Neutrophil (primary cell): ENCODE results near the gene DNAJC15.

ENCODE experiments used
- H3K27ac ChIP-seq: fragments of 200-600 bp; sonication (generic); 2 replicates; pipeline ENCODE4 v1.5.1; 2016; ENCODE audit warnings: mild to moderate bottlenecking, moderate library complexity
- H3K27me3 ChIP-seq: fragments of 200-600 bp; sonication (generic); 2 replicates; pipeline ENCODE4 v1.6.0; 2016; ENCODE audit warnings: mild to moderate bottlenecking
- H3K36me3 ChIP-seq: fragments of 200-600 bp; sonication (generic); 2 replicates; pipeline ENCODE4 v1.5.1; 2017
- H3K4me1 ChIP-seq, 2 experiments: fragments of 200-600 bp in 1 of 2; sonication (generic) in 1 of 2; 1 replicate in 1 of 2; 2 replicates in 1 of 2; pipeline versions ENCODE4 v1.5.1 to v1.6.1; 2013 to 2016; ENCODE audit warnings: low read depth in 1 of 2, low read length in 1 of 2, mild to moderate bottlenecking in 1 of 2, moderate library complexity in 1 of 2; ENCODE audit not compliant: control insufficient read depth in 1 of 2, insufficient read depth in 1 of 2
- H3K4me3 ChIP-seq, 2 experiments: fragments of 200-600 bp in 1 of 2; sonication (generic) in 1 of 2; 1 replicate in 1 of 2; 2 replicates in 1 of 2; pipeline ENCODE4 v1.5.1; 2013 to 2016; ENCODE audit warnings: low read depth in 1 of 2, low read length in 1 of 2, mild to moderate bottlenecking in 1 of 2, moderate library complexity in 1 of 2
- H3K9me3 ChIP-seq: fragments of 200-600 bp; sonication (generic); 2 replicates; pipeline ENCODE4 v1.5.1; 2016
- TF ChIP-seq, protein P1 (sequence below): fragments of 200-600 bp; sonication (generic); IDR thresholded peaks from 2 replicates; pipeline ENCODE4 v1.5.1; 2016; ENCODE audit warnings: antibody characterized with exemption

The DNAJC15 gene

DNA sequence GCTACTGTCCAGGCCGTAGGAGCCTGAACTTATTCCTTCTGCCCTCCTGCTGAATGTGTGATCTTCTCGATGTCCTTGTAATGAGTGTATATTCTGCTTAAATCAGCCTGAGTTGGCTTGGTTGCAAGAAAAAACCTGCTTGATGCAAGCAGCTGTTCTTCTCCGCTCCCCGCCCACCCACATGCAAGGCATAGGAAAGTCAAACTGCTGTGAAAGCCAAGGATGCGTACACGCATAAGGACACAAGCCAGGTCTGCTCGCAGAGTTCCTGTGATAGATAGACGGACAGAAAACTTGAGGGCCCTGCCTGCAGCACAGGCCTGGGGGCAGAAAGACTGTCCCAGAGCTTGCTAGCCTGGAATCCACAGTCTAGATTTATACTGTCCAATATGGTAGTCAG, 101.1 kb downstream of the DNAJC15 start:
- Histone ChIP-seq H3K4me1 (no peaks in the 10 kb centered on the region), H3K27ac (no peak overlapping the region), H3K36me3 (no peaks in the 10 kb centered on the region), H3K9me3 (no peaks in the 10 kb centered on the region), H3K4me3 (no peak overlapping the region), H3K27me3 (peaks cover 29% of the 10 kb centered on the region)
- TF ChIP-seq, protein P1, sequence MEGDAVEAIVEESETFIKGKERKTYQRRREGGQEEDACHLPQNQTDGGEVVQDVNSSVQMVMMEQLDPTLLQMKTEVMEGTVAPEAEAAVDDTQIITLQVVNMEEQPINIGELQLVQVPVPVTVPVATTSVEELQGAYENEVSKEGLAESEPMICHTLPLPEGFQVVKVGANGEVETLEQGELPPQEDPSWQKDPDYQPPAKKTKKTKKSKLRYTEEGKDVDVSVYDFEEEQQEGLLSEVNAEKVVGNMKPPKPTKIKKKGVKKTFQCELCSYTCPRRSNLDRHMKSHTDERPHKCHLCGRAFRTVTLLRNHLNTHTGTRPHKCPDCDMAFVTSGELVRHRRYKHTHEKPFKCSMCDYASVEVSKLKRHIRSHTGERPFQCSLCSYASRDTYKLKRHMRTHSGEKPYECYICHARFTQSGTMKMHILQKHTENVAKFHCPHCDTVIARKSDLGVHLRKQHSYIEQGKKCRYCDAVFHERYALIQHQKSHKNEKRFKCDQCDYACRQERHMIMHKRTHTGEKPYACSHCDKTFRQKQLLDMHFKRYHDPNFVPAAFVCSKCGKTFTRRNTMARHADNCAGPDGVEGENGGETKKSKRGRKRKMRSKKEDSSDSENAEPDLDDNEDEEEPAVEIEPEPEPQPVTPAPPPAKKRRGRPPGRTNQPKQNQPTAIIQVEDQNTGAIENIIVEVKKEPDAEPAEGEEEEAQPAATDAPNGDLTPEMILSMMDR: no peak

DNA sequence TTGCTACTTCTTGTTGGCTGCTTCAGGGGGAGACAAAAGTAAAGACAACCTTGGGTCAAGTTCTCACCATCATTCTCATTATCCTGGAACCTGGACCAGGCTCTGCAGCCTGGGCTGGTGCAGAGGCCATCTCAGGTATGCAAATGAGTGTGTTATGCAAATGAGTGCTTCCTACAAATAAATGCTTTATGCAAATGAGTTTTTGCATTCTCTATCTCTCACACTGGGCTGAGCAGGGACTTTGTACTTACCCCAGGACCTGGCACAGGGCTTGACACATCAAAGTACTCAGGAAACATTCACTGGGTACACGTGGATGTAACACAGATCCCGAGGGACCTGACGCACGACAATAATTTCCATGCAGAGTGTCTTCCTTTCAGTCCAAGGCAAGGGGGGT, 103.0 kb downstream of the DNAJC15 start:
- Histone ChIP-seq H3K9me3 (no peaks in the 10 kb centered on the region), H3K4me1 (no peaks in the 10 kb centered on the region), H3K36me3 (no peaks in the 10 kb centered on the region), H3K4me3 (no peak overlapping the region), H3K27ac (no peak overlapping the region), H3K27me3 (peaks cover 35% of the 10 kb centered on the region)
- TF ChIP-seq, protein P1: no peak

DNA sequence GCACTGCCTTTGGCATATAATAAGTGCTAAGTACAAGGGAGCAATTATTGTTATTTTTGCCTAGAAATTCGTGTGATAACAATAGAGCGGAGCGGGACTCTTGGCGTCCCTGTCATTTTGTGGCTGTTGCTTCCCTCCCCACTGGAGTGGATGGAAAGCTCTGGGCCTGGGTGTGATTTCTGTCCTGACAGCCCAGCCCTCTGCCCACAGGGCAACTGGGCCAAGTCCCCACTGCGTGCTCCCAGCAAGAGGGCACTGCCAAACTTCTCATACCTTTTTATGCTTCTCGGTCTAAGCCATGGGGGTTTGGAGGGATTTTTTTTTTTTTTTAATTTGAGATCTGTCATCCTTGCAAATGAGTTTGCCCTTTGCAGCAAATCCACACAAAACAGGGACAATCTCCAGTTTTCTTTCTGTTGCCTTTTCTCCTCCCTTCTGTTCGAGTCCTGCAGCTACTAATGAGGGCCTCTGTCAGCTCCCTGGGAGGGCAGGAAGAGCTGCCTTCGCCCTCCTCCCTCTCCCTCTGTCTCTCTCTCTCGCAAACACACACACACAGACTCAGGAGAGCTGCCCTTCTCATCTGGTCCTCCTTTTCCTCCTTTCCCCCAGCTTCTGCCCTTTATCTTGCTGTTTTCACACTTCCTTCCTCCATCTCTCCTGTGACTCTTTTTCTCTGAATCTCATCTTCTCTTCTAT, 103.9 kb downstream of the DNAJC15 start:
- no peaks in the 10 kb centered on the region for H3K9me3 ChIP-seq
- no peak overlapping the region for H3K27ac ChIP-seq
- TF ChIP-seq, protein P1: no peak
- no peaks in the 10 kb centered on the region for H3K4me1 ChIP-seq
- no peak overlapping the region for H3K4me3 ChIP-seq
- H3K36me3 ChIP-seq: no peaks in the 10 kb centered on the region
- H3K27me3 ChIP-seq: peaks cover 35% of the 10 kb centered on the region

DNA sequence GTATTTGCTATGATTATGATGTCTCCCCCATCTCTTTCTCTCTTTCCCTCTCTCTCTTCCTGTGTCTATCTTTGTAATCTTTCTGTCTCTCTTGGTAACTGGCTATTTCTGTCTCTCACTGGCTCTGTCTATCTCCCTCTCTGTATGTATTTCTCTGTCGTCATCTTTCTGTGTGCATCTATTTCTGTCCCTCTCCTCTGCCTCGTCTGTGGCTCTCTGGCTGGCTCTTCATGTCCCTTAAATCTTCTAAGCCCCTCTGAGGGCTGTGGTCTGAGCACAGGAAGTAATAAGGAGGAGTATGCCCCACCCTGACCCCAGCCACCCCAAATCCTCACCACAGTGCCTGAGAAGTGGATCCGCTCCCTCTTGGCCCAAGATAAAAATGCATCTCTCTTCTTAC, 104.4 kb downstream of the DNAJC15 start:
- H3K27me3 ChIP-seq: peaks cover 35% of the 10 kb centered on the region
- no peaks in the 10 kb centered on the region for H3K9me3 ChIP-seq
- no peak overlapping the region for H3K27ac ChIP-seq
- no peaks in the 10 kb centered on the region for H3K36me3 ChIP-seq
- H3K4me3 ChIP-seq: no peak overlapping the region
- no peaks in the 10 kb centered on the region for H3K4me1 ChIP-seq
- TF ChIP-seq, protein P1: no peak

DNA sequence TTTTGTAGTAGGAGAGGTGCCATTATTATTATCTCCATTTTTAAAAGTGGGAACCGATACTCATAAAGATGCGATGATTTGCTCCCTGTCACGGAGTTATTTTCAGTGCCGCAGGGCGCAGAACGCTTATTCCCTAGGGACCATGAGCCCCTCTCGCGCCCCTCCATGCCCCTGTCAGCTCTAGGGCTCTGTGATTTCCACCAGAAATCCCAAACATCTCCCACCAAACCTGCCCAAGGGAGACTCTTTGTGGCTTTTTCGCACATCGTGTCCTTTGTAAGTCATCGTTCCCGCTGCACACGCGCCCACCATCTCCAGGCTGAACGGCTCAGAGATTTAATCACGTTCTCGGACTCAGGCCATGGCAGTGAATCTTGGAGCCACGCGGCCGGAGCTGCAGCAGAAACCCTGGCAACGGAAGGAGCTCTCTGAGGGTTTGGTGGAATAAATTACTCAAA, 105.1 kb downstream of the DNAJC15 start:
- TF ChIP-seq, protein P1: no peak
- Histone ChIP-seq H3K27ac (no peak overlapping the region), H3K4me3 (no peak overlapping the region), H3K9me3 (no peaks in the 10 kb centered on the region), H3K27me3 (peaks cover 35% of the 10 kb centered on the region), H3K36me3 (no peaks in the 10 kb centered on the region), H3K4me1 (no peaks in the 10 kb centered on the region)
